ENCODE measurements around the gene DTX3L. TPM values are rescaled to one million over a fixed set of nuclear protein-coding genes. Genes with fewer than 3 reads are reported as not detected.

Gene DTX3L
- polyA plus RNA-seq, 3 donors = 12.0 to 14.2 (median 13.3) TPM

- DNase-seq (ENCODE audit: extremely low read depth in 1 of 11, low read depth in 9 of 11, low spot score in 4 of 11) = no peak
These were observed 23.4 kb downstream of the DTX3L start for GRCh38 chr3:122587572-122587971.

- DNase-seq (ENCODE audit: extremely low read depth in 1 of 11, low read depth in 9 of 11, low spot score in 4 of 11) = no peak
These were observed 25.2 kb downstream of the DTX3L start for GRCh38 chr3:122589297-122589696.

- no peak for DNase-seq (ENCODE audit: extremely low read depth in 1 of 11, low read depth in 9 of 11, low spot score in 4 of 11)
These were observed 26.5 kb downstream of the DTX3L start for GRCh38 chr3:122590610-122591009.

- DNase-seq (ENCODE audit: extremely low read depth in 1 of 11, low read depth in 9 of 11, low spot score in 4 of 11) = no peak
These were observed 29.9 kb downstream of the DTX3L start for GRCh38 chr3:122594025-122594424.

GRCh38 chr3:122598151-122598550 lies 34.0 kb downstream of the DTX3L start:
- no peak for DNase-seq (ENCODE audit: extremely low read depth in 1 of 11, low read depth in 9 of 11, low spot score in 4 of 11)

GRCh38 chr3:122598556-122598955 lies 34.4 kb downstream of the DTX3L start:
- DNase-seq (ENCODE audit: extremely low read depth in 1 of 11, low read depth in 9 of 11, low spot score in 4 of 11) = no peak

GRCh38 chr3:122602011-122602710 lies 38.0 kb downstream of the DTX3L start:
- DNase-seq (ENCODE audit: extremely low read depth in 1 of 11, low read depth in 9 of 11, low spot score in 4 of 11) = no peak

- DNase-seq (ENCODE audit: extremely low read depth in 1 of 11, low read depth in 9 of 11, low spot score in 4 of 11) = no peak
These were observed 38.9 kb downstream of the DTX3L start for GRCh38 chr3:122603056-122603455.

GRCh38 chr3:122606330-122606729 lies 42.2 kb downstream of the DTX3L start:
- DNase-seq (ENCODE audit: extremely low read depth in 1 of 11, low read depth in 9 of 11, low spot score in 4 of 11) = no peak

GRCh38 chr3:122608916-122609315 lies 44.8 kb downstream of the DTX3L start:
- DNase-seq (ENCODE audit: extremely low read depth in 1 of 11, low read depth in 9 of 11, low spot score in 4 of 11) = no peak

- DNase-seq (ENCODE audit: extremely low read depth in 1 of 11, low read depth in 9 of 11, low spot score in 4 of 11) = no peak
These were observed 45.8 kb downstream of the DTX3L start for GRCh38 chr3:122609798-122610559.

GRCh38 chr3:122612696-122613095 lies 48.6 kb downstream of the DTX3L start:
- DNase-seq (ENCODE audit: extremely low read depth in 1 of 11, low read depth in 9 of 11, low spot score in 4 of 11) = no peak

GRCh38 chr3:122615303-122615702 lies 51.2 kb downstream of the DTX3L start:
- DNase-seq (ENCODE audit: extremely low read depth in 1 of 11, low read depth in 9 of 11, low spot score in 4 of 11) = no peak

- no peak for DNase-seq (ENCODE audit: extremely low read depth in 1 of 11, low read depth in 9 of 11, low spot score in 4 of 11)
These were observed 54.5 kb downstream of the DTX3L start for GRCh38 chr3:122618614-122619013.

- DNase-seq (ENCODE audit: extremely low read depth in 1 of 11, low read depth in 9 of 11, low spot score in 4 of 11) = peak in 1 of 11 donors; percentile 20
These were observed 54.9 kb downstream of the DTX3L start for GRCh38 chr3:122619040-122619439.

GRCh38 chr3:122620399-122620798 lies 56.3 kb downstream of the DTX3L start:
- no peak for DNase-seq (ENCODE audit: extremely low read depth in 1 of 11, low read depth in 9 of 11, low spot score in 4 of 11)

GRCh38 chr3:122621112-122621511 lies 57.0 kb downstream of the DTX3L start:
- DNase-seq (ENCODE audit: extremely low read depth in 1 of 11, low read depth in 9 of 11, low spot score in 4 of 11) = peak in 4 of 11 donors; percentile 15 to 24 (median 16)

GRCh38 chr3:122623031-122623829 lies 59.1 kb downstream of the DTX3L start:
- no peak for DNase-seq (ENCODE audit: extremely low read depth in 1 of 11, low read depth in 9 of 11, low spot score in 4 of 11)

All from renal cortex interstitium (tissue), 11 donors.